ENCODE measurements around the gene C4orf54. TPM values are rescaled to one million over a fixed set of nuclear protein-coding genes. Genes with fewer than 3 reads are reported as not detected.

Gene C4orf54
- total RNA-seq (2021): not detected in 2 replicates
- long read RNA-seq: 0 reads

DNA sequence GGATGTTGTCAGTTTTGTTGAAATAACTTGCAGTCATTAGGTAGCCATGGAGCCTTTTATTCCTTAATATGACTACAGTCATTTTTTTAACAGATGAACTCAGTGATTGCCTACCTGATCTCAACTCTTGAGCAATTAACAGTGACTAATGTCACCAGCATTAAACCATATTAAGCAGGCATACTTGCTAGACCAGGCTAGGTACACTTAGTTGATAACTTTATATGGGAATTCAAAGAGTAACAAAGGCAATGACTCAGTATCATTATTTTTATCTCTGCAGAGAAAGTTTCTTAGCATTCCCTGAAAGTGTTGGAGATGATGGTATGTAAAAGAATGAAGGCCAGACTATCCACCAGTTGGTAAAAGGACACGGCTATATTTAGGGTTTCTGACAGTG lies at the start of gene C4orf54:
C4orf54 (minus strand) TSS at position 31 of the 400 bp plus-strand sequence. CDS start 3,180 bp downstream, outside the sequence.
- no peaks in the 10 kb centered on the region for H3K79me2 ChIP-seq (ENCODE audit: insufficient read depth, low read length)
- no peaks in the 10 kb centered on the region for H3K36me3 Mint-ChIP-seq (ENCODE audit: insufficient read depth in 1 of 3, low read depth in 3 of 3)
- H3K14ac ChIP-seq (ENCODE audit: insufficient read depth, low read length): no peak within 1 kb of the TSS
- no peaks in the 10 kb centered on the region for H3K9me3 ChIP-seq (ENCODE audit: control insufficient read depth, low read depth, low read length)
- no peak within 1 kb of the TSS for H3T11ph ChIP-seq (ENCODE audit: low read length)
- H2BK12ac ChIP-seq (ENCODE audit: insufficient read length, low read depth, low read length): no peak within 1 kb of the TSS
- H3K4me2 ChIP-seq (ENCODE audit: insufficient read depth, insufficient read length, low read length): no peak within 1 kb of the TSS
- no peak for DNase-seq
- H4K8ac ChIP-seq (replicated peaks; ENCODE audit: insufficient read length, low read depth, low read length): no peak within 1 kb of the TSS
- no peak within 1 kb of the TSS for H3K4me3 Mint-ChIP-seq
- TF ChIP-seq, protein P1, sequence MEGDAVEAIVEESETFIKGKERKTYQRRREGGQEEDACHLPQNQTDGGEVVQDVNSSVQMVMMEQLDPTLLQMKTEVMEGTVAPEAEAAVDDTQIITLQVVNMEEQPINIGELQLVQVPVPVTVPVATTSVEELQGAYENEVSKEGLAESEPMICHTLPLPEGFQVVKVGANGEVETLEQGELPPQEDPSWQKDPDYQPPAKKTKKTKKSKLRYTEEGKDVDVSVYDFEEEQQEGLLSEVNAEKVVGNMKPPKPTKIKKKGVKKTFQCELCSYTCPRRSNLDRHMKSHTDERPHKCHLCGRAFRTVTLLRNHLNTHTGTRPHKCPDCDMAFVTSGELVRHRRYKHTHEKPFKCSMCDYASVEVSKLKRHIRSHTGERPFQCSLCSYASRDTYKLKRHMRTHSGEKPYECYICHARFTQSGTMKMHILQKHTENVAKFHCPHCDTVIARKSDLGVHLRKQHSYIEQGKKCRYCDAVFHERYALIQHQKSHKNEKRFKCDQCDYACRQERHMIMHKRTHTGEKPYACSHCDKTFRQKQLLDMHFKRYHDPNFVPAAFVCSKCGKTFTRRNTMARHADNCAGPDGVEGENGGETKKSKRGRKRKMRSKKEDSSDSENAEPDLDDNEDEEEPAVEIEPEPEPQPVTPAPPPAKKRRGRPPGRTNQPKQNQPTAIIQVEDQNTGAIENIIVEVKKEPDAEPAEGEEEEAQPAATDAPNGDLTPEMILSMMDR (conservative IDR thresholded peaks at IDR 0.05): no peak
- no peak within 1 kb of the TSS for H3K27ac ChIP-seq (ENCODE audit: insufficient read length, low read depth, low read length)
- no peaks in the 10 kb centered on the region for H4K20me1 ChIP-seq (ENCODE audit: control insufficient read depth, insufficient read depth, insufficient read length)
- H3K27ac Mint-ChIP-seq: no peak within 1 kb of the TSS
- no peaks in the 10 kb centered on the region for H3K23me2 ChIP-seq (ENCODE audit: insufficient read length, low read depth, low read length, poor library complexity, severe bottlenecking)
- no peak within 1 kb of the TSS for H4K5ac ChIP-seq (ENCODE audit: insufficient read length, low read depth, low read length)
- H2BK15ac ChIP-seq (ENCODE audit: low read depth, low read length): no peak within 1 kb of the TSS
- no peak within 1 kb of the TSS for H2BK20ac ChIP-seq (ENCODE audit: low read depth, low read length, poor library complexity, severe bottlenecking)
- H2AK5ac ChIP-seq (ENCODE audit: insufficient read length, low read length): no peak within 1 kb of the TSS
- H3K56ac ChIP-seq (ENCODE audit: insufficient read length, low read depth, low read length): no peak within 1 kb of the TSS
- H3K27me3 Mint-ChIP-seq (ENCODE audit: low read depth): peaks cover 4% of the 10 kb centered on the region; the same call in 1 of the 2 replicates
- no peak within 1 kb of the TSS for H3K9ac ChIP-seq (ENCODE audit: extremely low read depth, insufficient read length, low read length)
- no peak within 1 kb of the TSS for H2BK5ac ChIP-seq (ENCODE audit: insufficient read length, low read length)
- no peaks in the 10 kb centered on the region for H3K9me3 Mint-ChIP-seq
- H3K4me1 ChIP-seq (ENCODE audit: insufficient read depth, low read length): no peaks in the 10 kb centered on the region
- no peak within 1 kb of the TSS for H2AFZ ChIP-seq (ENCODE audit: low read length)
- no peak within 1 kb of the TSS for H3K4ac ChIP-seq (ENCODE audit: low read depth, low read length)
- H3K18ac ChIP-seq (ENCODE audit: insufficient read length, low read depth, low read length): no peak within 1 kb of the TSS
- H3K4me1 Mint-ChIP-seq: no peaks in the 10 kb centered on the region; a peak in 1 of 4 replicates
- WGBS (ENCODE audit: extremely low coverage, insufficient read length, low lambda C conversion rate): no CpG with 5 or more reads among the region's 1 CpG
- no peaks in the 10 kb centered on the region for H3K27me3 ChIP-seq (ENCODE audit: insufficient read depth, low read length)
- H3K79me1 ChIP-seq (ENCODE audit: insufficient read depth, low read depth, low read length, poor library complexity, severe bottlenecking): no peaks in the 10 kb centered on the region
- H3K23ac ChIP-seq (ENCODE audit: insufficient read length, low read depth, low read length): no peak within 1 kb of the TSS
- no peak within 1 kb of the TSS for H4K91ac ChIP-seq (ENCODE audit: insufficient read length, low read depth, low read length)
- H2BK120ac ChIP-seq (ENCODE audit: low read depth, low read length, poor library complexity, severe bottlenecking): no peak within 1 kb of the TSS

Measured in H9 (cell line).